Measurements from ENCODE around the gene GPR107. TPM values are rescaled to one million over a fixed set of nuclear protein-coding genes. Genes with fewer than 3 reads are reported as not detected.

Gene GPR107
- total and polyA plus RNA-seq, 2 of the 8 experiments (the other 6 are each of a cell fraction or from before 2014, with no cell fraction given) = 19.3 to 30.7 TPM

DNA sequence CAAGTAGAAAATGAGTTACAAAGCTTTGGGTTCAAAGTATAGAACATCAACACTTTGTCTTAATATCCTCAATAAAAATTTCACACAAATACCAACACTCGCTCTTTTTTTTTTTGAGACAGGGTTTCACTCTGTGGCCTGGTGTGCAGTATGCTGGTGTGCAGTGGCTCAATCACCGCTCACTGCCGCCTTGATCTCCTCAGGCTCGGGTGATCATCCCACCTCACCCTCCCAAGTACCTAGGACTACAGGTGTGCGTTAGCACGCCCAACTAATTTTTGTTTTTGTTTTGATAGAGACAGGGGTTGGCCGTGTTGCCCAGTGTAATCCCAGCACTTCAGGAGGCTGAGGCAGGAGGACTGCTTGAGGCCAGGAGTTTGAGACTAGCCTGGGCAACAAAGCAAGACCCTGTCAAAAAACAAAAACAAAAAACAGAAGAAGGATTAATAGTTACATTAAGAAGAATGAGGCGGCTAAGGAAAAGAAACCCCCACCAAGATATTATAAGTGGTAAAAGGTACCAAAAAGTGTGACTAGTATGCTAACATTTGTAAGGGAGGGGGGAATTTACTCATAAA, 31.1 kb upstream of the GPR107 start (continued):
- TF ChIP-seq, protein P1, sequence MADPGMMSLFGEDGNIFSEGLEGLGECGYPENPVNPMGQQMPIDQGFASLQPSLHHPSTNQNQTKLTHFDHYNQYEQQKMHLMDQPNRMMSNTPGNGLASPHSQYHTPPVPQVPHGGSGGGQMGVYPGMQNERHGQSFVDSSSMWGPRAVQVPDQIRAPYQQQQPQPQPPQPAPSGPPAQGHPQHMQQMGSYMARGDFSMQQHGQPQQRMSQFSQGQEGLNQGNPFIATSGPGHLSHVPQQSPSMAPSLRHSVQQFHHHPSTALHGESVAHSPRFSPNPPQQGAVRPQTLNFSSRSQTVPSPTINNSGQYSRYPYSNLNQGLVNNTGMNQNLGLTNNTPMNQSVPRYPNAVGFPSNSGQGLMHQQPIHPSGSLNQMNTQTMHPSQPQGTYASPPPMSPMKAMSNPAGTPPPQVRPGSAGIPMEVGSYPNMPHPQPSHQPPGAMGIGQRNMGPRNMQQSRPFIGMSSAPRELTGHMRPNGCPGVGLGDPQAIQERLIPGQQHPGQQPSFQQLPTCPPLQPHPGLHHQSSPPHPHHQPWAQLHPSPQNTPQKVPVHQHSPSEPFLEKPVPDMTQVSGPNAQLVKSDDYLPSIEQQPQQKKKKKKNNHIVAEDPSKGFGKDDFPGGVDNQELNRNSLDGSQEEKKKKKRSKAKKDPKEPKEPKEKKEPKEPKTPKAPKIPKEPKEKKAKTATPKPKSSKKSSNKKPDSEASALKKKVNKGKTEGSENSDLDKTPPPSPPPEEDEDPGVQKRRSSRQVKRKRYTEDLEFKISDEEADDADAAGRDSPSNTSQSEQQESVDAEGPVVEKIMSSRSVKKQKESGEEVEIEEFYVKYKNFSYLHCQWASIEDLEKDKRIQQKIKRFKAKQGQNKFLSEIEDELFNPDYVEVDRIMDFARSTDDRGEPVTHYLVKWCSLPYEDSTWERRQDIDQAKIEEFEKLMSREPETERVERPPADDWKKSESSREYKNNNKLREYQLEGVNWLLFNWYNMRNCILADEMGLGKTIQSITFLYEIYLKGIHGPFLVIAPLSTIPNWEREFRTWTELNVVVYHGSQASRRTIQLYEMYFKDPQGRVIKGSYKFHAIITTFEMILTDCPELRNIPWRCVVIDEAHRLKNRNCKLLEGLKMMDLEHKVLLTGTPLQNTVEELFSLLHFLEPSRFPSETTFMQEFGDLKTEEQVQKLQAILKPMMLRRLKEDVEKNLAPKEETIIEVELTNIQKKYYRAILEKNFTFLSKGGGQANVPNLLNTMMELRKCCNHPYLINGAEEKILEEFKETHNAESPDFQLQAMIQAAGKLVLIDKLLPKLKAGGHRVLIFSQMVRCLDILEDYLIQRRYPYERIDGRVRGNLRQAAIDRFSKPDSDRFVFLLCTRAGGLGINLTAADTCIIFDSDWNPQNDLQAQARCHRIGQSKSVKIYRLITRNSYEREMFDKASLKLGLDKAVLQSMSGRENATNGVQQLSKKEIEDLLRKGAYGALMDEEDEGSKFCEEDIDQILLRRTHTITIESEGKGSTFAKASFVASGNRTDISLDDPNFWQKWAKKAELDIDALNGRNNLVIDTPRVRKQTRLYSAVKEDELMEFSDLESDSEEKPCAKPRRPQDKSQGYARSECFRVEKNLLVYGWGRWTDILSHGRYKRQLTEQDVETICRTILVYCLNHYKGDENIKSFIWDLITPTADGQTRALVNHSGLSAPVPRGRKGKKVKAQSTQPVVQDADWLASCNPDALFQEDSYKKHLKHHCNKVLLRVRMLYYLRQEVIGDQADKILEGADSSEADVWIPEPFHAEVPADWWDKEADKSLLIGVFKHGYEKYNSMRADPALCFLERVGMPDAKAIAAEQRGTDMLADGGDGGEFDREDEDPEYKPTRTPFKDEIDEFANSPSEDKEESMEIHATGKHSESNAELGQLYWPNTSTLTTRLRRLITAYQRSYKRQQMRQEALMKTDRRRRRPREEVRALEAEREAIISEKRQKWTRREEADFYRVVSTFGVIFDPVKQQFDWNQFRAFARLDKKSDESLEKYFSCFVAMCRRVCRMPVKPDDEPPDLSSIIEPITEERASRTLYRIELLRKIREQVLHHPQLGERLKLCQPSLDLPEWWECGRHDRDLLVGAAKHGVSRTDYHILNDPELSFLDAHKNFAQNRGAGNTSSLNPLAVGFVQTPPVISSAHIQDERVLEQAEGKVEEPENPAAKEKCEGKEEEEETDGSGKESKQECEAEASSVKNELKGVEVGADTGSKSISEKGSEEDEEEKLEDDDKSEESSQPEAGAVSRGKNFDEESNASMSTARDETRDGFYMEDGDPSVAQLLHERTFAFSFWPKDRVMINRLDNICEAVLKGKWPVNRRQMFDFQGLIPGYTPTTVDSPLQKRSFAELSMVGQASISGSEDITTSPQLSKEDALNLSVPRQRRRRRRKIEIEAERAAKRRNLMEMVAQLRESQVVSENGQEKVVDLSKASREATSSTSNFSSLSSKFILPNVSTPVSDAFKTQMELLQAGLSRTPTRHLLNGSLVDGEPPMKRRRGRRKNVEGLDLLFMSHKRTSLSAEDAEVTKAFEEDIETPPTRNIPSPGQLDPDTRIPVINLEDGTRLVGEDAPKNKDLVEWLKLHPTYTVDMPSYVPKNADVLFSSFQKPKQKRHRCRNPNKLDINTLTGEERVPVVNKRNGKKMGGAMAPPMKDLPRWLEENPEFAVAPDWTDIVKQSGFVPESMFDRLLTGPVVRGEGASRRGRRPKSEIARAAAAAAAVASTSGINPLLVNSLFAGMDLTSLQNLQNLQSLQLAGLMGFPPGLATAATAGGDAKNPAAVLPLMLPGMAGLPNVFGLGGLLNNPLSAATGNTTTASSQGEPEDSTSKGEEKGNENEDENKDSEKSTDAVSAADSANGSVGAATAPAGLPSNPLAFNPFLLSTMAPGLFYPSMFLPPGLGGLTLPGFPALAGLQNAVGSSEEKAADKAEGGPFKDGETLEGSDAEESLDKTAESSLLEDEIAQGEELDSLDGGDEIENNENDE (IDR thresholded peaks at IDR 0.05; ENCODE audit: insufficient replicate concordance, low read length) = no peak
- no peak for TF ChIP-seq TAF7 (optimal IDR thresholded peaks at IDR 0.05; ENCODE audit: borderline replicate concordance, low read depth, low read length)
- no peak for TF ChIP-seq BRCA1 (IDR thresholded peaks at IDR 0.05; ENCODE audit: low read depth, low read length)
